Measurements from ENCODE around the gene GPSM1.

GPSM1 gene

GRCh38 chr9:136304456-136304855 lies 22.9 kb upstream of the GPSM1 start:
- no peak for DNase-seq

GRCh38 chr9:136304981-136305380 lies 22.4 kb upstream of the GPSM1 start:
- no peak for DNase-seq

- no peak for DNase-seq
Measured at GRCh38 chr9:136305804-136306203, 21.5 kb upstream of the GPSM1 start.

GRCh38 chr9:136306211-136307208 lies 20.8 kb upstream of the GPSM1 start:
- DNase-seq: no peak

- DNase-seq: no peak
Measured at GRCh38 chr9:136307215-136307750, 20.1 kb upstream of the GPSM1 start.

- DNase-seq: no peak
Measured at GRCh38 chr9:136308006-136308701, 19.2 kb upstream of the GPSM1 start.

- no peak for DNase-seq
Measured at GRCh38 chr9:136308702-136309053, 18.7 kb upstream of the GPSM1 start.

GRCh38 chr9:136309101-136309801 lies 18.1 kb upstream of the GPSM1 start:
- no peak for DNase-seq

- DNase-seq: no peak
Measured at GRCh38 chr9:136309806-136310220, 17.5 kb upstream of the GPSM1 start.

- DNase-seq: no peak
Measured at GRCh38 chr9:136310273-136311030, 16.9 kb upstream of the GPSM1 start.

- no peak for DNase-seq
Measured at GRCh38 chr9:136311051-136312008, 16.0 kb upstream of the GPSM1 start.

- DNase-seq: no peak
Measured at GRCh38 chr9:136312009-136312375, 15.3 kb upstream of the GPSM1 start.

GRCh38 chr9:136312436-136312835 lies 14.9 kb upstream of the GPSM1 start:
- peak; percentile 58 for DNase-seq

- no peak for DNase-seq
Measured at GRCh38 chr9:136313111-136314055, 14.0 kb upstream of the GPSM1 start.

GRCh38 chr9:136314056-136314416 lies 13.3 kb upstream of the GPSM1 start:
- DNase-seq: no peak

- no peak for DNase-seq
Measured at GRCh38 chr9:136314944-136315343, 12.4 kb upstream of the GPSM1 start.

GRCh38 chr9:136316271-136316751 lies 11.0 kb upstream of the GPSM1 start:
- DNase-seq: no peak

- no peak for DNase-seq
Measured at GRCh38 chr9:136316896-136317676, 10.3 kb upstream of the GPSM1 start.

GRCh38 chr9:136317695-136318094 lies 9.6 kb upstream of the GPSM1 start:
- DNase-seq: no peak
